BLaER1 (cell line): Measurements from ENCODE around the gene PIGP.

Experiments
- H3K27ac ChIP-seq: shearing (Covaris generic); formaldehyde crosslinking; 2 replicates; pipeline ENCODE4 v1.8.1; 2022
- H3K27me3 ChIP-seq: shearing (Covaris generic); formaldehyde crosslinking; 2 replicates; pipeline ENCODE4 v1.8.1; 2022
- H3K36me3 ChIP-seq: shearing (Covaris generic); formaldehyde crosslinking; 2 replicates; pipeline ENCODE4 v1.8.1; 2022
- H3K4me1 ChIP-seq: shearing (Covaris generic); formaldehyde crosslinking; 2 replicates; pipeline ENCODE4 v1.8.1; 2022
- H3K4me2 ChIP-seq: shearing (Covaris generic); formaldehyde crosslinking; 2 replicates; pipeline ENCODE4 v1.8.1; 2022
- H3K4me3 ChIP-seq: shearing (Covaris generic); formaldehyde crosslinking; 2 replicates; pipeline ENCODE4 v1.8.1; 2022
- H3K9ac ChIP-seq: shearing (Covaris generic); formaldehyde crosslinking; 2 replicates; pipeline ENCODE4 v1.8.1; 2022
- H3K9me3 ChIP-seq: shearing (Covaris generic); formaldehyde crosslinking; 2 replicates; pipeline ENCODE4 v1.8.1; 2022
- H4K20me1 ChIP-seq: shearing (Covaris generic); formaldehyde crosslinking; 2 replicates; pipeline ENCODE4 v1.8.1; 2022
- Cebpa-rat ChIP-seq: shearing (Covaris generic); IDR thresholded peaks from 2 replicates; pipeline ENCODE4 v1.8.1; 2022

PIGP gene

DNA sequence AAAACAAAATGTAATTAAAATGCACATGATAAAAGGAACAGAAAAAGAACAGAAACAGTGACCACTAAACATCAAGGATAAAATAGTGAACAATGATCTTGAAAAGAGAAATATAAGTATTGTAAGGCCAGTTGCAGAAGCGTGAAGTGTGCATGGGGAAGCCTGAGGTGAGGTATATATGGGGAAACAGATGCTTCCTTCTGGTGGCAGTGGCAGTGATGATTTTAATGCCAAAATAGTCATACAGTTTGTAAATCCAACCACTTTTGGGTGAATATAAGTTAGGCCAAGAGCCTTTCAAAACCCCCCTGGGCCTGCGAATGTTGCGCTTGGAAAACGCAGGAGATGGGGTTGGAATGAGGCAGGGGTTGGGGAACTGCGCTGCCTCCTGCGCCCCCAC, 27.4 kb upstream of the PIGP start:
- Histone ChIP-seq H3K9me3 (peaks cover 6% of the 10 kb centered on the region; the same call in 1 of the 2 replicates), H3K27me3 (no peaks in the 10 kb centered on the region), H3K36me3 (peaks cover 77% of the 10 kb centered on the region), H3K4me2 (no peak overlapping the region), H4K20me1 (0 out of 2 replicates have a peak, but pooled peaks cover 6% of the 10 kb centered on the region), H3K27ac (no peak overlapping the region), H3K4me3 (no peak overlapping the region), H3K9ac (no peak overlapping the region), H3K4me1 (no peaks in the 10 kb centered on the region)
- TF ChIP-seq Cebpa-rat = no peak

DNA sequence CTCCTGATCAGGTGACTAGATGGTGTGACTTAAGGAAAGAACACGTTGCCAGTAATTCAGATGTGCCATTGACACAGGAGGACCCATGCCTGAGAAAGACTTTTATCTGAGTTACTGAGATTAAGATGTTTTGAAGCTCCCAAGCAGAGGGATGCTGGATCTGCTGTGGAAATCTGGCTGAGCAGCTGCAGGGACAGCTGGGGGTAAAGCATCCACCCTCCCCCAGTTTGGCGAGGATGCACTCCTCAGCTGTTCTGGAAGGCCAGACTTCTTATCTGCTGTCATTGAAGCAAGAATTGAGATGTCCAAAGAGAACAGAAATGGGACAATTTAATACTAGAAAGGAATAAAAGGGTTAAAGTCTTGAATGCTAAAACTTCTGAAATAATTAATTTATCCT, 25.9 kb upstream of the PIGP start:
- Histone ChIP-seq H3K27ac (no peak overlapping the region), H4K20me1 (0 out of 2 replicates have a peak, but pooled peaks cover 6% of the 10 kb centered on the region), H3K4me2 (no peak overlapping the region), H3K4me1 (no peaks in the 10 kb centered on the region), H3K27me3 (no peaks in the 10 kb centered on the region), H3K9ac (no peak overlapping the region), H3K9me3 (no peaks in the 10 kb centered on the region; the same call in 1 of the 2 replicates), H3K36me3 (peaks cover 73% of the 10 kb centered on the region), H3K4me3 (no peak overlapping the region)
- no peak for TF ChIP-seq Cebpa-rat

DNA sequence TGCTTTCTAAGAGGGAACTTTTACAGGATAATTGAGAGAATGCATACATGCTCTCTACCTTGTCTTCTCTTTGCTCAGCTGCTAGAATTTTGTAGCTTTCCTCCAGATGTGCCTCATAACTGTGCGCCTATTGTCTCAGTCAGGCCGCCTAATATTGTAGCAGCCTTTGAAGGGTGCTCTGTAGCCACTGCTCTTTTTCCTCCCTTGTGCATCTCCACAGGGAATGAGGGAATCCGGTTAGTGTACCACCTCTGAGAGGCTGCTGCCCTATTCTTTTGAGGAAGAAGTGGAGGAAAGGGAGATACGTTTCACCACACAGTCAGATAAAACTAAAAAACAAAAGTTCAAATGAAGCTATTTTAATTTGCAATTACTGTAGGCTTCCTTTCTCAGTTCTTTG, 22.9 kb upstream of the PIGP start:
- Histone ChIP-seq H3K27ac (no peak overlapping the region), H3K4me1 (no peaks in the 10 kb centered on the region), H3K9ac (no peak overlapping the region), H3K4me2 (no peak overlapping the region), H3K36me3 (peaks cover 76% of the 10 kb centered on the region), H3K27me3 (no peaks in the 10 kb centered on the region), H4K20me1 (0 out of 2 replicates have a peak, but pooled peaks cover 6% of the 10 kb centered on the region), H3K4me3 (no peak overlapping the region), H3K9me3 (no peaks in the 10 kb centered on the region)
- TF ChIP-seq Cebpa-rat = no peak

DNA sequence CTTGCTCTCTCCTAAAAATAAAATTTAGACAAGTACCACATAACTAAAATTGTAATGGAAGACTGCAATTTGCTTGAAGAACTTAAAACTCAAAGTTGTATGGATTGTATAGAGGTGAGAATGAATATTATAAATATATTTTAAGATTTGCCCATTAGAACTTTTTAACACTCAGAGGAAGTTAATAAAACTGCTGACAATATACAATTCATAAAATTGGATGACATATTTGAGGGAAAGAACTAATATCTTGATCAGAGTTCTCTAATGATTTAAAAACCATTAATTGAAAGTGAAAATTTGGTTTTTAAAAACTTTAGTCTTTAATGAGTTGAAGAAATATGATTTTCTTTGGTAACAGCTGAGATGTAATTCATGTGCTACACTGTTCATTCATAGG, 21.1 kb upstream of the PIGP start:
- Histone ChIP-seq H3K9me3 (no peaks in the 10 kb centered on the region), H3K4me1 (no peaks in the 10 kb centered on the region), H3K27me3 (no peaks in the 10 kb centered on the region), H3K9ac (no peak overlapping the region), H3K27ac (no peak overlapping the region), H4K20me1 (peaks cover 21% of the 10 kb centered on the region; the same call in 1 of the 2 replicates), H3K4me2 (no peak overlapping the region), H3K4me3 (no peak overlapping the region), H3K36me3 (peaks cover 78% of the 10 kb centered on the region)
- TF ChIP-seq Cebpa-rat = no peak

DNA sequence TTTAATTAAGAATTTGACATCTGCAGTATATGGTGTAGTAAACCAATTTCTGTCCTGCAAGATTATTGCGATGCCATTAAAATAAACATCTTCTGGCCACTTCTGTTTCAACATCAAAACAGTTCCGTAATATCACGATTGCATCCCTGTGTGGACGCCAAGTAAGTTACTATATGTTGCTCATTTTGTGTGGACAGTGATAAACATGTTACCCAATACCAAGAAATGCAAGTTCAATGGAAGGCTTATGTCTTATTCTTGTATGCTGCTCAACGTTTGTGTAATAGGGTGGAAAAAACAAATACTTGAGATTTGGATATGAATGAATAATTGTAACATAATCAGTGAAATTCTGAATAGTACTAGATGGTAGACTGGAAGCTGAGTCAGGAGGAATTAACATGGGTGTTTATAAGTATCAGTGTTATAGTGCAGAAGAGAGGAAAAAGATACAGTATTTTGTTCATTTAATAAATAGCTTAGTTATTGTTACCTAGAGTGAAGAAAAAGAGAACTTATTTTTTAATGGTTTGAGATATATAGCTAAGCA, 15.4 kb upstream of the PIGP start:
- Histone ChIP-seq H3K4me3 (no peak overlapping the region), H3K4me2 (no peak overlapping the region), H4K20me1 (peaks cover 72% of the 10 kb centered on the region), H3K27ac (no peak overlapping the region), H3K9me3 (no peaks in the 10 kb centered on the region), H3K36me3 (peaks cover 53% of the 10 kb centered on the region), H3K27me3 (no peaks in the 10 kb centered on the region), H3K4me1 (peaks cover 4% of the 10 kb centered on the region), H3K9ac (no peak overlapping the region)
- TF ChIP-seq Cebpa-rat = no peak

DNA sequence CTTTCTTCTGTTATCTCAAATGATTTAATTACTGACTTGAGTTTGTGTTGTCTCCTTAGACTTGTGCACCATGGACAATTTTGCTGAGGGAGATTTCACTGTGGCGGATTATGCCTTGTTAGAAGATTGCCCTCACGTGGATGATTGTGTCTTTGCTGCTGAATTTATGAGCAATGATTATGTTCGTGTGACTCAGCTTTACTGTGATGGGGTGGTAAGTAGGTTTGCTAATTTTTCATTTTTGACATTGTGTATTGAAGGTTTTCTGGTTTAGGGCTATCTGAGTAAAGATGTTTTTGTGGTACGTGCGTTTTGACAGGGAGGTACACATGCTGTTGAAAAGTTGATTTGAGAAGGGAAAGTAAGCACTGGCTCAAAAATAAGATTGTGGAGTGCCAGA, 14.3 kb upstream of the PIGP start:
- no peak overlapping the region for H3K9ac ChIP-seq
- no peak overlapping the region for H3K27ac ChIP-seq
- H3K27me3 ChIP-seq = no peaks in the 10 kb centered on the region
- TF ChIP-seq Cebpa-rat = no peak
- peaks cover 10% of the 10 kb centered on the region for H3K4me1 ChIP-seq
- no peak overlapping the region for H3K4me3 ChIP-seq
- H3K9me3 ChIP-seq = no peaks in the 10 kb centered on the region
- H4K20me1 ChIP-seq = peaks cover 83% of the 10 kb centered on the region
- H3K4me2 ChIP-seq = no peak overlapping the region
- H3K36me3 ChIP-seq = peaks cover 45% of the 10 kb centered on the region

DNA sequence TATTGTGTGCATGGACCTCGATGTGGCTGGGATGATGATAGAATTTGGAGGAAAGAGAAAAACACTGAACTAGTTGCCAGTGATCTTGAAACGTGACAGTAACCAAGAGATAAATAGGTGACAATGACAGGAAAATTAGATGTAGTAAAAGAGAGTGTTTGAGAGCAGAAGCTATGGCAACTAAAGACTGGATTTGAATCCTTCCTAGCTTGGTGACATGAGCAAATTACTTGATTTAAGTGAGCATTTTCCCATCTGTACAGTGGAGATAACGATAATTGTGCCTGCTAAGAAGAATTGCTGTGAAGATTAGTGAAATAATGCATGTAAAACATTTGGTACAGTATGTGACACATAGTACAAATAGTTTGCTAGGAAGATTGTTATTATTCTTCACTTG, 12.9 kb upstream of the PIGP start:
- Histone ChIP-seq H3K4me3 (no peak overlapping the region), H4K20me1 (peaks cover 94% of the 10 kb centered on the region), H3K36me3 (peaks cover 34% of the 10 kb centered on the region), H3K4me1 (peaks cover 10% of the 10 kb centered on the region), H3K27ac (no peak overlapping the region), H3K9me3 (0 out of 2 replicates have a peak, but pooled peaks cover 5% of the 10 kb centered on the region), H3K4me2 (no peak overlapping the region), H3K27me3 (no peaks in the 10 kb centered on the region), H3K9ac (no peak overlapping the region)
- TF ChIP-seq Cebpa-rat = no peak

DNA sequence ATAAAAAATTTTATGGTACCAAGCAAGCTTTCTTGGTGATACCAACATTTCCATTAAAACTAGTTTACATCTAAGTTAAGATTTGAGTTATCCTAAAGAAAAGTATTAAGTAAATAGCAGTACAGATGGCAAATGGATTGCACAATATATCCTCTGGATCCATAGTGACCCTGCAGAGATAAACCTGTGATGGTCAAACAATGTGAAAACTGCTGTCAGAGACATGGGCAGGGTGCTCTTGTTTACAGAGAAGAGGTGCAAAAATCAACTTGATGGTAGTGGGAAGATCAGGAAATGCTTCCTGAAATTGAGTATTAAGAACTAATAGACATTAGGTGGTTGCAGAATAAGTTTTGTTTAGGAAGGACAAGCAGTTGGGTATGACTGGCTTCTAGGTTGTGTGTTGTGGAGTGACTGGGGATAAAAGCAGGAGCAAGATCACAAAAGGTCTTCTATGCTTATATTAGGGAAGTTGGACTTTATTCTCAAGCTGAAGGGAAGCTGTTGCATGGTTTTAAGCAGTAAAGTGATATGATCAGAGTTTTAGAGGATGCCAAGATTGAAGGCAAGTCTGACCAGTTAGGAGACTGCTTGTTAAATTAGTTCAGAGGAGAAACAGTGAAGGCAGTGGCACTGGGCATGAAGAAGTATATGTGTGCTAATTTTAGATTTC, 10.1 kb upstream of the PIGP start:
- Histone ChIP-seq H3K4me3 (no peak overlapping the region), H3K27me3 (no peaks in the 10 kb centered on the region), H4K20me1 (peaks cover 75% of the 10 kb centered on the region), H3K27ac (no peak overlapping the region), H3K36me3 (peaks cover 9% of the 10 kb centered on the region), H3K4me1 (peaks cover 10% of the 10 kb centered on the region), H3K4me2 (peak overlapping the region; percentile 14; the same call in 1 of the 2 replicates), H3K9ac (no peak overlapping the region), H3K9me3 (peaks cover 15% of the 10 kb centered on the region)
- TF ChIP-seq Cebpa-rat = peak; percentile 28; the same call in 1 of the 2 replicates

DNA sequence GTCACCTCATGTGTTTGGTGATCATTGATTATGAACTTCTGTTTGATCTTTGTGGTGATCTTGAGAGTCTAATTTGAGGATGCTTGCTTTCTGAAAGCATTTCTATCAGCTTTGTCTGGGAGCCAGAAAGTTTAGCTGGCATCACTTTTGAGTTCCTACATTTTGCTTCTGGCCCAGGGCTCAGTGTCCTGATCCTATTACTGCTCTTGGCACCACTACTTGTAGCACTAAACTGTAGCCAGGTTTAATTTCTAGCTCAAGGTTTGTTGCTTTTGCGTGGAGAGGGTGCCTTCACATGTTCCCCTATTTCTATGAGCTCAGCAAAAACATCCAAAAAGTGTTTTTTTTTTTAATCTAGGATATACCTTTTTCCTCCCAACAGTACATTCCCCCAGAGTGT, 9.5 kb upstream of the PIGP start:
- Histone ChIP-seq H3K9me3 (peaks cover 19% of the 10 kb centered on the region), H3K9ac (no peak overlapping the region), H3K27me3 (no peaks in the 10 kb centered on the region), H3K4me1 (peaks cover 10% of the 10 kb centered on the region), H4K20me1 (peaks cover 69% of the 10 kb centered on the region), H3K4me2 (no peak overlapping the region), H3K4me3 (no peak overlapping the region), H3K36me3 (peaks cover 7% of the 10 kb centered on the region), H3K27ac (no peak overlapping the region)
- no peak for TF ChIP-seq Cebpa-rat

DNA sequence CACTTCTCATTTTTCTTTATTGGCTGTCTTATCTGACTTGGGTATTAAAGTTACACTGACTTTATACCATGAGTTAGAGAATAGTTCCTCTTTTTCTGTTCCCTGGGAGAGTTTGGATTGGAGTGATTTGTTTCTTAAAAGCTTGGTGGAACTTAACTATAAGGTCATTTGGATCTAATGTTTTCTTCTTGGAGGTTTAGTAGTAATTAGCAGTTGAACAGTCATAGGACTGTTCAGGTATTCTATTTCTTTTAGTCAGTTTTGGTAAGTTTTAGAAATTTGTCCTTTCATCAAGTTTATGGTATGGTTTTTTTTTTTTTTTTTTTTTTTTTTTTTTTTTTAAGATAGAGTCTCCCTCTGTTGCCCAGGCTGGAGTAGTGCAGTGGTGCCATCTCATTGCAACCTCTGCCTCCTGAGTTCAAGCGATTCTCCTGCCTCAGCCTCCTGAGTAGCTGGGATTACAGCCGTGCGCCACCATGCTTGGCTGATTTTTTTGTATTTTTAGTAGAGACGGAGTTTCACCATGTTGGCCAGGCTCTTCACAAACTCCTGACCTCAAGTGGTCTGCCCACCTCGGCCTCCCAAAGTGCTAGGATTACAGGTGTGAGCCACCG, 6.4 kb upstream of the PIGP start:
- H3K9ac ChIP-seq = no peak overlapping the region
- H3K27ac ChIP-seq = no peak overlapping the region
- no peak overlapping the region for H3K4me3 ChIP-seq
- H3K9me3 ChIP-seq = peaks cover 30% of the 10 kb centered on the region
- H3K4me1 ChIP-seq = peaks cover 24% of the 10 kb centered on the region
- no peak overlapping the region for H3K4me2 ChIP-seq
- peaks cover 56% of the 10 kb centered on the region for H4K20me1 ChIP-seq
- no peaks in the 10 kb centered on the region for H3K27me3 ChIP-seq
- no peak for TF ChIP-seq Cebpa-rat
- H3K36me3 ChIP-seq = peaks cover 4% of the 10 kb centered on the region
